Esophagus mucosa (tissue), 1 donor: ENCODE data around the gene UBN2. TPM values are rescaled to one million over a fixed set of nuclear protein-coding genes. Genes with fewer than 3 reads are reported as not detected.

Experiments used
- ATAC-seq: fragments of 200-7000 bp; cut with Tn5 transposase; one replicate; pipeline ENCODE4 v1.9.1; 2020
- total RNA-seq: library from RNA; stranded (reverse); gene quantifications from one replicate; pipeline ENCODE4 v1.2.4, GENCODE V29; 2023
- donor health status: DM: yes; HTN: yes; CAD: no.

UBN2 gene
- total RNA-seq, 1 donor from 2014 or later = 11.7 TPM

- no peak for ATAC-seq
Measured at GRCh38 chr7:139355320-139355719, 124.3 kb downstream of the UBN2 start.

Other genes with a start within 250 kb of the UBN2 start
- 0.20 TPM for gene KIAA1549, start 249.8 kb upstream of the UBN2 start, total RNA-seq
- 6.3 TPM for gene ZC3HAV1L, start 195.2 kb upstream of the UBN2 start, total RNA-seq
- 21.8 TPM for gene ZC3HAV1, start 121.5 kb upstream of the UBN2 start, total RNA-seq
- gene FMC1, start 110.1 kb downstream of the UBN2 start, total RNA-seq = 9.6 TPM
- 50.6 TPM for gene LUC7L2, start 128.7 kb downstream of the UBN2 start, total RNA-seq